HL-60/S4 (cell line): ENCODE data around the gene CCDC71.

Source experiments
- in situ Hi-C: fragments of 300-500 bp; cut with MboI; formaldehyde crosslinking; loops from 2 replicates; pipeline ENCODE4 v1.14.3; 2022; ENCODE audit warnings: low sequenced_read_pairs

The CCDC71 gene

GRCh38 chr3:49165771-49166751 lies at the start of gene CCDC71:
Gene CCDC71, minus strand, starts transcription at chr3:49166331. Its CDS starts 2,123 bp downstream, at chr3:49164208.
- in situ Hi-C loops: loop anchor here (25.0 kb wide), 1 partner anchor 271 kb away; the partner anchor contains the start of gene NICN1

- in situ Hi-C loops: no loop called here
These were observed 47.9 kb upstream of the CCDC71 start for GRCh38 chr3:49213998-49214397.

GRCh38 chr3:49213541-49213943 lies 47.4 kb upstream of the CCDC71 start:
- in situ Hi-C loops: no loop called here

- in situ Hi-C loops: no loop called here
These were observed 33.8 kb upstream of the CCDC71 start for GRCh38 chr3:49199900-49200281.

- in situ Hi-C loops: no loop called here
These were observed 33.2 kb upstream of the CCDC71 start for GRCh38 chr3:49199239-49199899.

- in situ Hi-C loops: no loop called here
These were observed 32.6 kb upstream of the CCDC71 start for GRCh38 chr3:49198611-49199230.

GRCh38 chr3:49198161-49198560 lies 32.0 kb upstream of the CCDC71 start:
- in situ Hi-C loops: no loop called here

- in situ Hi-C loops: no loop called here
These were observed 25.6 kb upstream of the CCDC71 start for GRCh38 chr3:49191741-49192140.

- in situ Hi-C loops: no loop called here
These were observed 17.7 kb upstream of the CCDC71 start for GRCh38 chr3:49183873-49184272.

- in situ Hi-C loops: no loop called here
These were observed 16.6 kb upstream of the CCDC71 start for GRCh38 chr3:49182682-49183081.

GRCh38 chr3:49181351-49181750 lies 15.2 kb upstream of the CCDC71 start:
- in situ Hi-C loops: no loop called here

- in situ Hi-C loops: no loop called here
These were observed 14.0 kb upstream of the CCDC71 start for GRCh38 chr3:49180116-49180515.

- in situ Hi-C loops: no loop called here
These were observed 10.9 kb upstream of the CCDC71 start for GRCh38 chr3:49177073-49177472.

GRCh38 chr3:49175530-49175929 lies 9.4 kb upstream of the CCDC71 start:
- in situ Hi-C loops: no loop called here

- in situ Hi-C loops: loop anchor here (25.0 kb wide), 1 partner anchor 263 kb away; the partner anchor contains the start of gene NICN1
These were observed 8.4 kb upstream of the CCDC71 start for GRCh38 chr3:49174397-49174985.

GRCh38 chr3:49173792-49174170 lies 7.7 kb upstream of the CCDC71 start:
- in situ Hi-C loops: loop anchor here (25.0 kb wide), 1 partner anchor 264 kb away; the partner anchor contains the start of gene NICN1

- in situ Hi-C loops: loop anchor here (25.0 kb wide), 1 partner anchor 264 kb away; the partner anchor contains the start of gene NICN1
These were observed 7.1 kb upstream of the CCDC71 start for GRCh38 chr3:49173116-49173791.

- in situ Hi-C loops: loop anchor here (25.0 kb wide), 1 partner anchor 265 kb away; the partner anchor contains the start of gene NICN1
These were observed 6.5 kb upstream of the CCDC71 start for GRCh38 chr3:49172551-49173041.

GRCh38 chr3:49171775-49172500 lies 5.8 kb upstream of the CCDC71 start:
- in situ Hi-C loops: loop anchor here (25.0 kb wide), 1 partner anchor 265 kb away; the partner anchor contains the start of gene NICN1
